Measurements from ENCODE around the gene RFWD3.
"Not testable (repeated sequence)": the region's sequence is repeated elsewhere in the genome, so short reads cannot be mapped to it uniquely, and the experiment has no call there.

The RFWD3 gene, protein sequence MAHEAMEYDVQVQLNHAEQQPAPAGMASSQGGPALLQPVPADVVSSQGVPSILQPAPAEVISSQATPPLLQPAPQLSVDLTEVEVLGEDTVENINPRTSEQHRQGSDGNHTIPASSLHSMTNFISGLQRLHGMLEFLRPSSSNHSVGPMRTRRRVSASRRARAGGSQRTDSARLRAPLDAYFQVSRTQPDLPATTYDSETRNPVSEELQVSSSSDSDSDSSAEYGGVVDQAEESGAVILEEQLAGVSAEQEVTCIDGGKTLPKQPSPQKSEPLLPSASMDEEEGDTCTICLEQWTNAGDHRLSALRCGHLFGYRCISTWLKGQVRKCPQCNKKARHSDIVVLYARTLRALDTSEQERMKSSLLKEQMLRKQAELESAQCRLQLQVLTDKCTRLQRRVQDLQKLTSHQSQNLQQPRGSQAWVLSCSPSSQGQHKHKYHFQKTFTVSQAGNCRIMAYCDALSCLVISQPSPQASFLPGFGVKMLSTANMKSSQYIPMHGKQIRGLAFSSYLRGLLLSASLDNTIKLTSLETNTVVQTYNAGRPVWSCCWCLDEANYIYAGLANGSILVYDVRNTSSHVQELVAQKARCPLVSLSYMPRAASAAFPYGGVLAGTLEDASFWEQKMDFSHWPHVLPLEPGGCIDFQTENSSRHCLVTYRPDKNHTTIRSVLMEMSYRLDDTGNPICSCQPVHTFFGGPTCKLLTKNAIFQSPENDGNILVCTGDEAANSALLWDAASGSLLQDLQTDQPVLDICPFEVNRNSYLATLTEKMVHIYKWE

GRCh38 chr16:74666425-74667254, at the start of gene RFWD3:
RFWD3 (minus strand) TSS chr16:74666877; CDS start chr16:74661449, 5,428 bp downstream.
- DNase-seq (ENCODE audit: low read depth): peak; percentile 90

DNA sequence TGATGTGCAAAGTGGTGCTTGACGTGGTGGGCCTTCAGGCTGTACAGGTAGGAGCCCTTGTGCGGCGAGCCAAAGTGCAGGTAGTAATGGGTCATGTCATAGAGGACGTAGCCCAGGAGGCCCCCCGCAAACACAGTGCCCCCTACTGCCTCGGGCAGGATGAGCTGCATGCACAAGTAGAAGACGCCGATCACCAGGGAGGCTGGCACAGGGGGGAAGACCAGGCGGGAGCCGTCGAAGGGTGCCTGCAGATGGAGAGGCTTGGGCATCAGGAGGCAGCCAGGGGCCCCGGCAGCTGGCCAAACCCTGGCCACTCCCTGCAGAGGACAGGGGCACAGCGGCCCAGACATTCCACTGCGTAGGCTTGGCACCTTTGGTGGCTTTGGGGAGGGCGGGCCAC, 49.7 kb upstream of the RFWD3 start:
- DNase-seq (ENCODE audit: low read depth): no peak

DNA sequence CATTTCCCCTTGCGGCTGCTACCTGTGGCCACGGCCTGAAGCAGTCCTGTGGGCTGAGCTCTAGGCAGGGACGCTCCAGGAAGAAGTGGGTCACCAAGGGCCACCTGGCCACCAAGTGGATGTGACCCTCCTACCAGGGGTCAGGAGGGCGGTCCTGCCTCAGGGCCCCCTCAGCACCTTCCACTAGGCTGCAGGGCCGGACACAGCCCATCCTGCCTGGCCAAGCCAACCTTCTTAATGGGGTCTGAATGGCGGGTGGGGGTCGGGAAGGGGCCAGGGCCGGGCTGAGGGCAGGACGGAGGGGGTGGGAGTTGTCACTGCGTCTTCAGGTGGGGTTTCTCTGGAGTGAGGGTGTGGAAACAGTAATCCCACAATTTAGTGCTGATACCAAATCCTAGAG, 47.2 kb upstream of the RFWD3 start:
- no peak for DNase-seq (ENCODE audit: low read depth)

- DNase-seq (ENCODE audit: low read depth): no peak
Measured at GRCh38 chr16:74713325-74713724, 46.6 kb upstream of the RFWD3 start.

DNA sequence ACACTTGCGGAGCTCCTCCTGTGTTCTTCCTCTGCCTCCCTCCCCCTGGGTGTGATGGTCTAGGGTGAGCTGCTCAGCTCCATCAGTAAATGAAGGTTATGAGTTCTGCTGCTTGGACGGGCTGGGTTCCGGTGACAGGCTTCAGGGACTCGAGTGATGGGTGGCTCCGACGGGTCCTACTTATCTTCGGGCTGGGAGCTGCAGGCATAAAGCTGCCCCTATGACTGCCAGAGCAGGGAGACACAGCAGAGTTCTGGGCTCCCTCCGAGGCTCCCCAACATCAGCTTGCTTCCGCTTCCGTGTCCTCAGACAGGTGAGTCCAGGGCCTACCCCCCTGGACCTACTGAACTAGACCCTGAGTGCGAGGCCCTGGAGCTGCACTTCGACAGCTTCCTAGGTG, 45.3 kb upstream of the RFWD3 start:
- no peak for DNase-seq (ENCODE audit: low read depth)

DNA sequence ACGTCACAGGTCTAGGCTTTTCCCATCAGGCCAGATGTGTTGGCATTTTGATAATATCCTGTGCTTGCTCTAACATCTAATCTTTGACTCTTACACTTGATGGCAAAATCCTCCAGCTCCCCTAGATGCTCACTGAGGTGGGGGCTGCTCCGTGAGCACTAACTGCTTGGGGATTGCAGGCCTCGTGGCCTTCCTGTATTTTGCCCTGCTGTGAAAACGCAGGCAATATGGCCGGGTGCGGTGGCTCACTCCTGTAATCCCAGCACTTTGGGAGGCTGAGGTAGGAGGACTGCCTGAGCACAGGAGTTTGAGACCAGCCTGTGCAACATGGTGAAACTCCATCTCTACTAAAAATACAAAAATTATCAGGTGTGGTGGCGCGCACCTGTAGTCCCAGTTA, 43.7 kb upstream of the RFWD3 start:
- DNase-seq (ENCODE audit: low read depth): no peak

- DNase-seq (ENCODE audit: low read depth): no peak
Measured at GRCh38 chr16:74709441-74709877, 42.8 kb upstream of the RFWD3 start.

- no peak for DNase-seq (ENCODE audit: low read depth)
Measured at GRCh38 chr16:74700438-74701225, 34.0 kb upstream of the RFWD3 start, which contains the start of gene MLKL. MLKL (minus strand) TSS chr16:74700862; CDS start chr16:74695757, 5,105 bp downstream.

- no peak for DNase-seq (ENCODE audit: low read depth)
Measured at GRCh38 chr16:74700116-74700437, 33.4 kb upstream of the RFWD3 start.

- DNase-seq (ENCODE audit: low read depth): no peak
Measured at GRCh38 chr16:74699666-74700065, 33.0 kb upstream of the RFWD3 start.

- no peak for DNase-seq (ENCODE audit: low read depth)
Measured at GRCh38 chr16:74698222-74698621, 31.5 kb upstream of the RFWD3 start.

DNA sequence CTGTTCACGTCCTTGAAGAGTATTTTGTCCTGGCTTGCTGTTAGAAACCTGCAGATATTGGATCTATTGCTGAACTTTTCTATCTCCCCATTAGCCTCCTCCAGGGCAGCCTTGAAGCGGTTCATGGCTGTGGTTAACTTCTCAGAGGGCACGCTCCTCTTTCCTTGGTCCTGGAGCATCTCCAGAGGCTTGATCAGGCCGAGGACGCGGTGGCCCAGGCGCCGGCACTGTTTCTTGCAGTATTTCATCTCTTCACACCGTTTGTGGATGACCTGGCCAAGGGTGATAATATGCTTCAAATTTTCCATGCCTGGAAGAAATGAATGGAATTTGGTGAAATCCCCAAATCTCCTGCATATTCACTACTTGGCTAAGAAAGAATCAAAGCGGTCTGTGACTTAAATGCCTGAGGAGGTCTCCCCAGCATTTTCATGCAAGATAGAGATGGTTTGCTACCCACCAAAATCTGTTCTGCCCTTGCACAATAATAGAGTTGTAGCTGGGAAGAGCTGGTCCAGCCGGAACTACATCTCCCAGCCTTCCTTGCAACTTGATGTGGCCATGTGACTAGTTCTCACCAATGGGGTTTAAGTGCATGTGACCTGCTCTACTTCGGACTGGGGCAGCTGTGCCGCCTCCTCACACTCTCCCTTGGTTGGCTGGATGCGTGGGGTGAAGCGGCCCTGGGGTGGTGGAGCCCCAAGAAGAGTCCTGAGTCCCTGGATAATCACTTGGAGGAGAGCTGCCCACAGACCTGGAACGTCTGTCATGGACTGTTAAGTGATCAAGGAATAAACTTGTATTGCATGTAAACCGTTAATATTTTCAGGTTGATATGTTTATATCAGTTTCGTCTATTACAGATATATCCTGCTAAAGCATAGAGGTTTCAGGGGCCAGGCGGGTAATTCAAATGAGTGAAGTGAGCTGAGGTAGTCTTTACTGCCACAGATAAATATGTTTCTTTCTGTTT, 29.1 kb upstream of the RFWD3 start:
- peak; percentile 73 for DNase-seq (ENCODE audit: low read depth)

DNA sequence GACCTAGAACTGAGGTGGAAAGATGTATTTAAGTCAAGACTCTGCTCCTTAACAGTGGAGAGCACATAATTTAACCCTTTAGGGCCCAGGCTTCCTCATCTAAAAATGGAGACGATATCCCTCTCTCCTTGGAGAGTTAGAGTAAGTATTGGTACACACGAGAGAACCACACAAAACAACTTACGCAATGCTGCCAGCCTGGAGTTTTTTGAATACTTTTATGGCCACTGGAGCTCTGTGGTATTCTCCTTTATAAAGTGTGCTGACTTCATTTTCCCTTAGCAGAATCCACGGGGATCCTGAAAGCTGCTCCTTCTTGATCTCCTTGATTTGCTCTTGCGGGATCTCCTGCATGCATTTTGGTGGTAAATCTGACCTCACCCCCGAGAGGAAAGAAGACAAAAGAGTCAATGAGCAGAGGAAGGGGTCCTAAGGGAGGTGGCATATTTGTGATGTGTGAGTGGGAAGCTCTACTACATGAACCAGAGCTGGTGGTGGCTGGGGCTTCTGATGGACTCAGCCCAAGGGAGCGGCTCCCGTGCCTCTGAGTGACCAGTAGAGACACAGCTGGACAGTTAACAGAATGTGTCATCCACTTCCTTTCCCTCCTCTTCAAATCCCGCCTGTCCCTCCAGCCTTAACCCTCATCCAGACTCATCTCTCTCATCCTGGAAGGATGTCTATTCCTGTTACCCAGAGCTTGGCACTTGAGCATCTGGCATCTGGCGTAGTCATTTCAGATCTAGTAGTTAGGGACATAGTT, 24.6 kb upstream of the RFWD3 start:
- DNase-seq (ENCODE audit: low read depth): no peak

GRCh38 chr16:74682556-74682955, 15.9 kb upstream of the RFWD3 start:
- no peak for DNase-seq (ENCODE audit: low read depth)

DNA sequence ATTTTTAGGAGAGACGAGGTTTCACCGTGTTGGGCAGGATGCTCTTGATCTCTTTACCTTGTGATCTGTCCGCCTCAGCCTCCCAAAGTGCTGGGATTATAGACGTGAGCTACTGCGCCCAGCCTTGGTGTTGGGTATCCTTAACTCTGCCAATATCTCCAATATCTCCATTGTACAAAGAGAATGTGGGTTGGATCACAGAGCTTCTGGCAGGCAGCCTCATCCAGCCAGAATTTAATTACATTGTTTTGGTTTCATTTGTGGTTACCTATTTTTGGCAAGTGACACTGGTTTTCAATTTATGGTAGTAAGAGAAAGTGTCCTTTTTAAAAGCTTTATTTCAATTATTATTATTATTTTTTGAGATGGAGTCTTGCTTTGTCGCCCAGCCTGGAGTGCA, 14.0 kb upstream of the RFWD3 start:
- DNase-seq (ENCODE audit: low read depth): no peak

DNA sequence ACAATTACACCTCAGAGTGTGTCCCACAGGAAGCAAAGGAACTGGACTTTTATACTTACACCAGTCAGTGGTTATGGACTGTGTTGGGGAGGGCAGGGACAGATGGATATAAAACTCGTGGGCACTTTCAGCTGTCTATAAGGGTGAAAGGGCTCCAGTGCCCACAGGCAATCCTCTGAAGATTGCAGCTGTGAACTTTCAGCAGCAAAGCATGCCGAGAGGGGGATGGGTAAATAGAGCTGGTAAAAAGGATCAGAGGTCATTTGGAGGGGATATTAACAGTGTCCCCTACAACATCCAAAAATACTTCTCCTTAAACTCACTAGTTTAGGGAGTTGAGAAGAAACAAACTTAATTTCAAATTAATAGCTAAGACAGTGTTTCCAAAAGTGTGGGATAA, 13.3 kb upstream of the RFWD3 start:
- no peak for DNase-seq (ENCODE audit: low read depth)

DNA sequence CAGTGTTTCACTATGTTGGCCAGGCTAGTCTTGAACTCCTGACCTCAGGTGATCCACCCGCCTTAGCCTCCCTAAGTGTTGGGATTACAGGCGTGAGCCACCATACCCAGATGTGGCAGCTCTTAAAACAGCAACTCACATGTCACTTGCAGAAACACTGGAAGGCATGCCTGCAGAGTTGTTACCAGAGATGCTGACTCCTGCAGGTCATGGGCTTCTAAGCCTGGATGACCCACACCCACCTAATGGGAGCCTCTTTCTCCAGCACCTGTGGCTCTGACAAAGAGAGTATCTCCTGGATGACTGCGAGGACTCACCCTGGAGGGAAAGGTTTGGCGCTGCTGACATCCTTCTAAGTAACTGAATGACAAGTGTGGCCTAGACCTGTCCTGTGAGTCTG, 11.2 kb upstream of the RFWD3 start:
- DNase-seq (ENCODE audit: low read depth): no peak

DNA sequence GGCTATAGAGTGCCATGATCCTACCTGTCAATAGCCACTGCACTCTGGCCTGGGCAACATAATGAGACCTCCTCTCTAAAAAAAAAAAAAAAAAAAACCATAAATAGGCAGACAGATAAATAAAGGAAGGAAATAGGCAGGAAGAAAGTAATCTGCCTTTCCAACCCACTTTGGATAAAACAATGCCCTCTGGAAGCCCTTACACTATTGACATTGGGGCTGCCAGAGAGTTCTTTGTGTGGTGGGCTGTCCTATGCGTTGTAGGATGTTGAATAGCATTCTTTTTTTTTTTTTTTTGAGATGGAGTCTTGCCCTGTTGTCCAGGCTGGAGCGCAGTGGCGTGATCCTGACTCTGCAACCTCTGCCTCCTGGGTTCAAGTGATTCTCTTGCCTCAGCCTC, 7.2 kb upstream of the RFWD3 start:
- DNase-seq (ENCODE audit: low read depth): no peak

GRCh38 chr16:74668877-74669276, 2.2 kb upstream of the RFWD3 start:
- not testable (repeated sequence) for DNase-seq (ENCODE audit: low read depth)

- no peak for DNase-seq (ENCODE audit: low read depth)
Measured at GRCh38 chr16:74667255-74667700, 601 bp upstream of the RFWD3 start.
